GM12874 (cell line): ENCODE data around the gene GAP43.

Experiments used
- TF ChIP-seq, protein P1 (sequence below): IDR thresholded peaks from 2 replicates; pipeline ENCODE4 v1.5.1; 2011; ENCODE audit warnings: low read depth, mild to moderate bottlenecking, control low read depth, low read length, moderate library complexity; ENCODE audit not compliant: insufficient read depth

Gene GAP43

DNA sequence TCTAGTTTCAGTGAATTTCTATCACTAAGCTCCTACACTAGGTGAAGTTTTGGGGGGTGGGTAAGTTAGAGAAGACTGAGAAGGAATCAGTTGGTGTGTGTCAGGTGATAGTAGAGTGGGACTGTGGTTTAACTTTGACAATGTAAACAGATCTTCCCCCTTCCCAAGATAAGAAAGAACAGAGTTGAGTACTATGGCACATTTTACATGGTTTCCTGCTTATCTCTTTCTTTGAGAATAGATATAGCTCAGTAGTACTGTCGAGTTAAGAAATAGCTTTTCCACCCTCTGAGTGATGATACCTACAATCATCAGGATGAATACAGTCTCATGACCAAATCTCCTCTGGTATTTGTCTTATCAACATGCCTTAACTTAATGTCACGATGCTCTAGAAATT, 42.8 kb downstream of the GAP43 start:
- TF ChIP-seq, protein P1, sequence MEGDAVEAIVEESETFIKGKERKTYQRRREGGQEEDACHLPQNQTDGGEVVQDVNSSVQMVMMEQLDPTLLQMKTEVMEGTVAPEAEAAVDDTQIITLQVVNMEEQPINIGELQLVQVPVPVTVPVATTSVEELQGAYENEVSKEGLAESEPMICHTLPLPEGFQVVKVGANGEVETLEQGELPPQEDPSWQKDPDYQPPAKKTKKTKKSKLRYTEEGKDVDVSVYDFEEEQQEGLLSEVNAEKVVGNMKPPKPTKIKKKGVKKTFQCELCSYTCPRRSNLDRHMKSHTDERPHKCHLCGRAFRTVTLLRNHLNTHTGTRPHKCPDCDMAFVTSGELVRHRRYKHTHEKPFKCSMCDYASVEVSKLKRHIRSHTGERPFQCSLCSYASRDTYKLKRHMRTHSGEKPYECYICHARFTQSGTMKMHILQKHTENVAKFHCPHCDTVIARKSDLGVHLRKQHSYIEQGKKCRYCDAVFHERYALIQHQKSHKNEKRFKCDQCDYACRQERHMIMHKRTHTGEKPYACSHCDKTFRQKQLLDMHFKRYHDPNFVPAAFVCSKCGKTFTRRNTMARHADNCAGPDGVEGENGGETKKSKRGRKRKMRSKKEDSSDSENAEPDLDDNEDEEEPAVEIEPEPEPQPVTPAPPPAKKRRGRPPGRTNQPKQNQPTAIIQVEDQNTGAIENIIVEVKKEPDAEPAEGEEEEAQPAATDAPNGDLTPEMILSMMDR = no peak

DNA sequence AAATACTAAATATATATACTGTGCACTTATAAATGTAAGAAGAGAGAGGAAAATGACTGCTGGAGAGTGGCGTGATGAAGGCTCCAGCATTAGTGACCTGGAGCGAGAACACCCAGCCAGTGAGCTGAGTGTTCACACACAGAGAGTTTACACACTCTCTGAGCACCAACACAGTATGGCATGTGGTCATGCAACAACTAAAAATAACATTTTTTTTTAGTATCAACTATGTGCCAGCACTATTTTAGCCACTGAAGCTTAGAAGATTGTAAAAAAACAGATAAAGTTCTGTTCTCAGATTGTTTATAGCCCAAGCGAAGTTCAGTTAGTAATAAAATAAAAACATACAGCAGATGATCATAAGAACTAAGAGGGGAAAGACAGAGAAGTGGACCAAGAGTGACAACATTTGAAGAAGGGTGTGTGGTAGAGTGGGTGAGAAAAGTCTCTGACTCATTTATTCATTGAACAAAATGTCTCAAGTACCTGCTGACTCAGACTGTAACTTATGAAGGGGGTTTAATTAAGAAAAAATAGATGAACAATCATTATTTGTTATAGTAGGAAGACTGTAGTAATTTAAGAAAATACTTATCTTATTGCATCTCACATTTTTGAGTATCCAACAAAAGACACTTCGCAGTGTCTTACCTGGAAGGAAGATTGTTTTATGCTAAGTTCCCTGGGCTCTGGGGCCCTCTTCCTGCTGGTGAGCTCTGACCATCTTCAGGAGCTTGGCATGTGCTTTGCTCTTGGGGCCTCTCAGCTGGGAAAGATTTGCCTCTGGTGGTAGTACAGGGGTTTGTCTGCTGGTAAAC, 43.8 kb downstream of the GAP43 start:
- TF ChIP-seq, protein P1 = no peak

DNA sequence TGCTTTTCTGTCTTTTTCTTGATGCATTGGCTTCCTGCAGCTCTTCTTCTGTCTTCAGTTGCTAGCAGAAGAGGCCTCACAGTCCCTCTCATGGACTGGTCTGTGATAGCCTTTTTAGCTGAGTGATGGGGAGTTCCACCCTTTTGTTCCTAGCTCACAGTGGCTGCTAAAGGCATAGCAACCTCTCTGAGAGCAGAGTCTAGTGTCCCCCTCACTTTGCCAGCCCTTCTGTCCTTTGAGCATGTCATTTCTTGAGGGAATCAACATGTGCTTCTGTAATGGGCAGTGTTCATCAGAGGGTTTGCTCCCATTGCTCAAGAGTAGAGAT, 44.4 kb downstream of the GAP43 start:
- TF ChIP-seq, protein P1 = no peak

DNA sequence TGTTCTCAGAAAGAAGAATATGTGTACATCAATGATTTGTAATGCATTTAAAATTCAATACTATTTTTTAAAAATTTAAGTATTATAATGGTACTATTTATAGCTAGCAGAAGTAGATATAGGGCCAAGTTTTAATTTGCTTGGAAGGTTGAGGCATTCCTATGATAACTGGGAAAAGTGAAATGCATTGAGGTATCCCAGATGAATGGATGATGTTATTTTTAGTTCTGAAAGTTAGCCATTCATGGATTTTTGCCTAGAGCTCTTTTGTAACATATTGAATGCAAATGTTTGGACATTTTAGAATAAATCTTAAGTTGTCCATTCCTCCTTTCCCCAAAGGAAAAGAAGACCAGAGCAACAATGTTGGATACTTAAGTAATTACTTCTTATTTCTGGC, 47.6 kb downstream of the GAP43 start:
- TF ChIP-seq, protein P1 = no peak

DNA sequence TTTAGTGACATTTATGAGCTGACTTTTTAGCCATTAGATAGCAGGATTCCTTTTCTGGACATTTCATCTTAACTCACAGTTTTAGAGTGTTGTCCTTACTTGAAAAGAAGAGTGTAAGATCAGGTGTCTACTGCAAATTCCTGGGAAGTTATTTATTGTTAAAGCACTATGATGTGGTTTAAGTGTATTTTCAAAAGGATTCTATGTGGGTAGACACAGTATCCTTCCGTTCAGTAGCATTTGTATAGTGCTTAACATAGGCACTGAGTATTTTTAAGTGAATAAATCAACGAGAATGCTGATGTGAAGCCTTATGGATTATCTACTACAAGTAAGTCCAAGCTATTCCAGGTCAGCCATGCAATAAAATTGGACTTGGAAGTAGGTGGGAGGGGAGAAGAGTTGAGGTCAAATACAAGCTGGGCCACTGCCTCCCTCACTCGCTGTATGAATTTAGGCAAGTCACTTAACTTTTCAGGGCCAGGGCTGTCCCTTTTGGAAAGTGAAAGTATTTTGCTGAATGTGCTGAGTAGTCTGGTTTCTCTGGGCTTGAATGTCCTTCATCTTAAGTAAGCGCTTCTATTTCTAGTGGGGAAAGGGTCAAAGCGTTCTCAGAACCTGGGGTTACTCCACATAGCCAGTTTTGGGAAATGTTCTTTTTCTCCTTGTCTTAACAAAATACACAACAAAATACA, 48.6 kb downstream of the GAP43 start:
- TF ChIP-seq, protein P1 = no peak

DNA sequence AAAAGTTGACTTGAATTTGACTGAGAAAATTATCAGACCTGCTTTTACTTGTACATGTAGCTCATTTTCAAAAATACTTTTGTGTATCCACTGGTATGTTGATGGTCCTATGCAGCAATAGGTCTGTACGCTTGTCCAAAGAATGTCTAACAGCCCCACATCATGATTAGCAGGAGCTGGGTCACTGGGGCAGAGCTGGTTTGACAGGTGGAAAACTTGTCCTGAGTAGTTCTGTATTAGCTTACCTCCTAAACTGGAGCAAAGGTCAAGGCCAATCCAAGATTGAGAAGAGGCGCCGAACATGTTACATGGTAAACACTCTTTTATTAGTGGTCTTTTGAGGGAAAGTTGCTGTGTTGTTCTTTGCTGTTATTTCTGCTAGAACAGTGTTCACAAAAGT, 50.6 kb downstream of the GAP43 start:
- TF ChIP-seq, protein P1 = no peak

DNA sequence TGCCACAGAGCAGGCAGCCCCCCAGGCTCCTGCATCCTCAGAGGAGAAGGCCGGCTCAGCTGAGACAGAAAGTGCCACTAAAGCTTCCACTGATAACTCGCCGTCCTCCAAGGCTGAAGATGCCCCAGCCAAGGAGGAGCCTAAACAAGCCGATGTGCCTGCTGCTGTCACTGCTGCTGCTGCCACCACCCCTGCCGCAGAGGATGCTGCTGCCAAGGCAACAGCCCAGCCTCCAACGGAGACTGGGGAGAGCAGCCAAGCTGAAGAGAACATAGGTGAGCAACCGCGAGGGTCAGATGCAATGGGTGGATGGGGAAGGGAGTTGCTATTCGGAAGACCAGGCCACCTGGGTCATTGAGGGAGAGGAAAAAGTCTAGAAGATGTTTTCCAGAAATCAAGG, 53.0 kb downstream of the GAP43 start:
- TF ChIP-seq, protein P1 = no peak
